Lung (tissue), 12 donors: Measurements from ENCODE around the gene CCDC15. TPM values are rescaled to one million over a fixed set of nuclear protein-coding genes. Genes with fewer than 3 reads are reported as not detected.

Source experiments
- ATAC-seq: fragments of 200-7000 bp; cut with Tn5 transposase; one replicate; pipeline ENCODE4 v1.9.1; 2020; ENCODE audit warnings: moderate number of reproducible peaks; ENCODE audit not compliant: insufficient read depth, low FRiP score
- DNase-seq, 3 donors: peaks; one replicate each; pipeline ENCODE4 v3.0.0-alpha.2; 2013 to 2017
- H3K27ac ChIP-seq, 2 donors: one replicate each; pipeline ENCODE4 v1.5.1; 2013; ENCODE audit warnings: mild to moderate bottlenecking in 2 of 2, moderate library complexity in 2 of 2, control low read depth in 1 of 2, inconsistent platforms in 1 of 2, low read depth in 1 of 2, low read length in 1 of 2
- H3K27me3 ChIP-seq, 3 donors: one replicate each; pipeline ENCODE4 v1.5.1; 2013; ENCODE audit warnings: low read length in 2 of 3; ENCODE audit not compliant: control insufficient read depth in 3 of 3, insufficient read depth in 3 of 3
- H3K36me3 ChIP-seq, 4 donors: one replicate each; pipeline ENCODE4 v1.5.1; 2013; ENCODE audit warnings: low read length in 4 of 4, mild to moderate bottlenecking in 1 of 4, moderate library complexity in 1 of 4; ENCODE audit not compliant: control insufficient read depth in 4 of 4, insufficient read depth in 4 of 4
- H3K4me1 ChIP-seq, 5 donors: one replicate each; pipeline ENCODE4 v1.5.1; 2013; ENCODE audit warnings: low read length in 5 of 5, mild to moderate bottlenecking in 2 of 5, moderate library complexity in 1 of 5; ENCODE audit not compliant: control insufficient read depth in 5 of 5, insufficient read depth in 5 of 5
- H3K4me3 ChIP-seq: one replicate; pipeline ENCODE4 v1.5.1; 2013; ENCODE audit warnings: mild to moderate bottlenecking, control low read depth, moderate library complexity
- H3K9ac ChIP-seq, 2 donors: one replicate each; pipeline ENCODE4 v1.5.1; 2013; ENCODE audit warnings: low read length in 2 of 2, control low read depth in 1 of 2; ENCODE audit not compliant: insufficient read depth in 1 of 2
- H3K9me3 ChIP-seq, 4 donors: one replicate each; pipeline ENCODE4 v1.5.1; 2013; ENCODE audit warnings: low read length in 3 of 4, mild to moderate bottlenecking in 1 of 4, moderate library complexity in 1 of 4; ENCODE audit not compliant: control insufficient read depth in 4 of 4, insufficient read depth in 3 of 4
- whole genome bisulfite sequencing, 2 donors: extraction: QIAGEN DNeasy Blood & Tissue Kit; methylation state at CpG; one replicate each; pipeline ENCODE4 v1.1.7; 2013; 5-methylcytosine and 5-hydroxymethylcytosine counted together
- polyA plus RNA-seq, 2 donors: library from polyadenylated mRNA; stranded (reverse); fragments of 200-250 nt; gene quantifications; one replicate each; pipeline ENCODE4 v1.2.1, GENCODE V29; 2013
- total RNA-seq, 2 donors: library from RNA; depleted of rRNA in 1 of 2; stranded (reverse); fragments of >200 nt in 1 of 2; gene quantifications; one replicate each; pipeline ENCODE4 v1.2.1, GENCODE V29; 2014 to 2021
- TF ChIP-seq, protein P1 (sequence below): IDR thresholded peaks from 2 replicates; pipeline ENCODE4 v1.5.1; 2012; ENCODE audit warnings: mild to moderate bottlenecking; ENCODE audit errors: control extremely low read depth, extremely low read depth
- donor health status: control.
- donor health status: control.
- donor health status: Bipolar disorder and iron deficiency.
- donor health status: healthy.
- donor health status: DM: yes; HTN: yes; CAD: no.

The CCDC15 gene
- total and polyA plus RNA-seq, 4 donors, result 0.65 to 5.1 (median 1.1) TPM

DNA sequence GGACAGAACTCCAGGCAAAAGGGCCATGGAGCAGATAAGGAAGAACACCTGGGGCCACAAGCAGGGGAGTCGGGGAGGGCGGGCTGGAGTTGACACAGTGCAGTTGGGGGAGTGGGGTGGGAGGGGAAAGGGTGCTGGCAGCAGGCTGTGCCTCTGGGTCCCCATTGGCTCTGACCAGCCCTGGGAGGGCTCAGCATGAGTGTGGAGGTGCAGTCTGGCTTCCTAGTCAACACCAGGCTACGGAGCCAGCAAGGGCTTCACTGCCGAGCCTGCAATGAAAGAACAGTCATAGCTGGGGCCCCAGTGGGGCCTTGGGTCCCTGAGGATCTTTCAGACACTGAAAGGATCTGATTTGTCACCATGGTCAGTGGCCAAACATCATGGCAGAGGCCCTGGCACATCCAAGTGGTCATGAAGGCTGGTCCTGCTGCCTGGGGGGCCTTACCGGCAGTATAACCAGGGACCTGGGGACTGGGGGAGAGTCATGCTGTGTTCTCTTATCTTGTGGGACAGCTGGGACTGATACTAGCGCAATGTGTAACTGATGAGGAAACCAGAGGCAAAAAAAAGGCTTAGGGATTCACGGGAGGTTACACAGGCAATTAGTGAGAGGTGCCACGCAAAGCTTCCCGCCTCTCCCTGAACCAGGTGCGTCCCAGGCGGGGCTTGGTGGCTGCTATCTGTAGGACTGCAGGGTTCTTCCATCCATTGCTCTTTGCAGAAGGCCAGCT, 120.7 kb downstream of the CCDC15 start:
- Histone ChIP-seq H3K36me3 (no peaks in the 10 kb centered on the region), H3K27ac (no peak overlapping the region), H3K9me3 (no peaks in the 10 kb centered on the region), H3K9ac (no peak overlapping the region), H3K4me1 (peaks cover 0 to 6% (median 0%) of the 10 kb centered on the region in 5 donors), H3K27me3 (no peaks in the 10 kb centered on the region), H3K4me3 (no peak overlapping the region)
- no peak for DNase-seq
- TF ChIP-seq, protein P1, sequence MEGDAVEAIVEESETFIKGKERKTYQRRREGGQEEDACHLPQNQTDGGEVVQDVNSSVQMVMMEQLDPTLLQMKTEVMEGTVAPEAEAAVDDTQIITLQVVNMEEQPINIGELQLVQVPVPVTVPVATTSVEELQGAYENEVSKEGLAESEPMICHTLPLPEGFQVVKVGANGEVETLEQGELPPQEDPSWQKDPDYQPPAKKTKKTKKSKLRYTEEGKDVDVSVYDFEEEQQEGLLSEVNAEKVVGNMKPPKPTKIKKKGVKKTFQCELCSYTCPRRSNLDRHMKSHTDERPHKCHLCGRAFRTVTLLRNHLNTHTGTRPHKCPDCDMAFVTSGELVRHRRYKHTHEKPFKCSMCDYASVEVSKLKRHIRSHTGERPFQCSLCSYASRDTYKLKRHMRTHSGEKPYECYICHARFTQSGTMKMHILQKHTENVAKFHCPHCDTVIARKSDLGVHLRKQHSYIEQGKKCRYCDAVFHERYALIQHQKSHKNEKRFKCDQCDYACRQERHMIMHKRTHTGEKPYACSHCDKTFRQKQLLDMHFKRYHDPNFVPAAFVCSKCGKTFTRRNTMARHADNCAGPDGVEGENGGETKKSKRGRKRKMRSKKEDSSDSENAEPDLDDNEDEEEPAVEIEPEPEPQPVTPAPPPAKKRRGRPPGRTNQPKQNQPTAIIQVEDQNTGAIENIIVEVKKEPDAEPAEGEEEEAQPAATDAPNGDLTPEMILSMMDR, result no peak
- ATAC-seq, result no peak
- 91 to 93% methylated on average over 11 of the region's 11 CpGs for WGBS, 2 donors

DNA sequence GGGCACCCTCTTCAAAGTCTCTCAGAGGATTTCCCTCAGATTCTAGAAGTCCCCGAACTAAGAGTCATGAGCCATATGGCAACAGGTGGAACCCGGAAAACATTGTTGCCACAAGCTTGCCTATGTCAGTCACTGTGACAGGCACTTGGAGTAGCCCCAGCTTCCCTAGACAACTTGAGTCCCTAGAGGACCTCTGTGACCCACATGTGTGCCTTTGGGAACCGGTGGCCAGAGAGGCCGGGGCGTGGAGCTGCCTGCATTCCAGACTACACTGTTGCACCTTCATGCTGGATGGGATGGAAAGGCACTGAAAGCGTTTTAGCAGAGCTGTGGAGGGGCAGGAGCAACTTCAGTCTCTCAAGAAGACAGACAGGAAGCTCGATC, 121.2 kb downstream of the CCDC15 start:
- TF ChIP-seq, protein P1, result no peak
- no peak overlapping the region for H3K9ac ChIP-seq
- H3K27me3 ChIP-seq, result no peaks in the 10 kb centered on the region
- DNase-seq (peak in 1 of 3 donors; percentile 11), ATAC-seq (no peak)
- H3K4me1 ChIP-seq, result peaks cover 0 to 6% (median 0%) of the 10 kb centered on the region in 5 donors
- H3K36me3 ChIP-seq, result no peaks in the 10 kb centered on the region
- H3K27ac ChIP-seq, result no peak overlapping the region
- H3K9me3 ChIP-seq, result no peaks in the 10 kb centered on the region
- no peak overlapping the region for H3K4me3 ChIP-seq
- WGBS, 2 donors, result 81 to 90% methylated on average over 7 of the region's 7 CpGs

DNA sequence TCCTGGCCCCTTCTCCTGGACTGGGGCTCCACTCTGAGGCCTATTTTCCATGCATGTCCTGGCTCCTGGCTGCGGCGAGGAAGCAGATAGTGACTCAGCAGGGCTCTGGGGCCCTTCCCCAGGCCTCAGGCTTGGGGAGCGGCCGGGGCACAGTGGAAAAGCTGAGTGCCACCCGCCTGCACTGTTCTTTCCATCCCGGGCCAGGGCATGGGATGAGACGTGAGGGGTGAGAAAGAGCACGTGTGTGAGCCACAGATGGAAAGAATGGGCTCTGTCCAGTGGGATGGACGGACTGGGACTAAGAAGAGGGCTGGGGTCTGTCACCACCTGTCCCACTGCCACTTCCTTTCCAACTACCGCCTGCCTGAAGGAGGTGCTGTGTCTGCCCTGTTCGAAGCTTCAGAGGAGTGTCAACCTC, 121.9 kb downstream of the CCDC15 start:
- WGBS, 2 donors, result 80 to 82% methylated on average over 11 of the region's 11 CpGs
- Histone ChIP-seq H3K36me3 (no peaks in the 10 kb centered on the region), H3K4me1 (peaks cover 0 to 4% (median 0%) of the 10 kb centered on the region in 5 donors), H3K27me3 (no peaks in the 10 kb centered on the region), H3K9ac (no peak overlapping the region), H3K9me3 (no peaks in the 10 kb centered on the region), H3K27ac (no peak overlapping the region), H3K4me3 (no peak overlapping the region)
- ATAC-seq (no peak), DNase-seq (peak in 1 of 3 donors; percentile 4)
- TF ChIP-seq, protein P1, result no peak
